ENCODE measurements around the gene TSPEAR. TPM values are rescaled to one million over a fixed set of nuclear protein-coding genes. Genes with fewer than 3 reads are reported as not detected.
"Not testable (repeated sequence)": the region's sequence is repeated elsewhere in the genome, so short reads cannot be mapped to it uniquely, and the experiment has no call there.

Gene TSPEAR
- total RNA-seq, 2 experiments from 2014 or later, result not detected

- H3K4me1 Mint-ChIP-seq, result peaks cover 21% of the 10 kb centered on the region
- CTCF ChIA-PET, result interaction anchor here (1.0 to 1.2 kb wide), 3 partner anchors 71 to 174 kb away, joined by 3 read pairs; no protein-coding TSS in a partner anchor
- peak; percentile 99 for ATAC-seq
- H3K27me3 Mint-ChIP-seq, result no peaks in the 10 kb centered on the region
- H3K9me3 Mint-ChIP-seq (ENCODE audit: low read depth), result peaks cover 24% of the 10 kb centered on the region
- peak overlapping the region; percentile 82 for H3K27ac Mint-ChIP-seq
- peak overlapping the region; percentile 34 for H3K4me3 Mint-ChIP-seq
- peak; percentile 82 for DNase-seq
- peaks cover 33% of the 10 kb centered on the region for H3K36me3 Mint-ChIP-seq
These were observed 92.5 kb downstream of the TSPEAR start for GRCh38 chr21:44618909-44619308.

- CTCF ChIA-PET, result interaction anchor here (0.6 to 1.2 kb wide), 4 partner anchors 71 to 211 kb away, joined by 3 read pairs; no protein-coding TSS in a partner anchor
- H3K9me3 Mint-ChIP-seq (ENCODE audit: low read depth), result peaks cover 20% of the 10 kb centered on the region
- H3K4me1 Mint-ChIP-seq, result peaks cover 21% of the 10 kb centered on the region
- H3K36me3 Mint-ChIP-seq, result peaks cover 30% of the 10 kb centered on the region
- DNase-seq (no peak), ATAC-seq (peak; percentile 3)
- peak overlapping the region; percentile 25 for H3K4me3 Mint-ChIP-seq
- H3K27ac Mint-ChIP-seq, result peak overlapping the region; percentile 82
- no peaks in the 10 kb centered on the region for H3K27me3 Mint-ChIP-seq
These were observed 92.9 kb downstream of the TSPEAR start for GRCh38 chr21:44618504-44618903.

- Mint-ChIP-seq H3K4me1 (peaks cover 21% of the 10 kb centered on the region), H3K4me3 (no peak overlapping the region), H3K9me3 (ENCODE audit: low read depth) (peaks cover 15% of the 10 kb centered on the region), H3K36me3 (peaks cover 28% of the 10 kb centered on the region), H3K27ac (no peak overlapping the region), H3K27me3 (no peaks in the 10 kb centered on the region)
- ATAC-seq, result no peak
- DNase-seq, result no peak
- CTCF ChIA-PET, result no interaction called here
These were observed 94.3 kb downstream of the TSPEAR start for GRCh38 chr21:44617071-44617501.

- peaks cover 21% of the 10 kb centered on the region for H3K4me1 Mint-ChIP-seq
- H3K4me3 Mint-ChIP-seq, result no peak overlapping the region
- no peak for ATAC-seq
- peaks cover 28% of the 10 kb centered on the region for H3K36me3 Mint-ChIP-seq
- H3K9me3 Mint-ChIP-seq (ENCODE audit: low read depth), result peaks cover 17% of the 10 kb centered on the region
- no peaks in the 10 kb centered on the region for H3K27me3 Mint-ChIP-seq
- H3K27ac Mint-ChIP-seq, result no peak overlapping the region
- no peak for DNase-seq
- CTCF ChIA-PET, result no interaction called here
These were observed 94.8 kb downstream of the TSPEAR start for GRCh38 chr21:44616591-44616926.

GRCh38 chr21:44615911-44616590, 95.3 kb downstream of the TSPEAR start:
- Mint-ChIP-seq H3K9me3 (ENCODE audit: low read depth) (peaks cover 21% of the 10 kb centered on the region), H3K27me3 (no peaks in the 10 kb centered on the region), H3K27ac (no peak overlapping the region), H3K36me3 (peaks cover 28% of the 10 kb centered on the region), H3K4me1 (peaks cover 21% of the 10 kb centered on the region), H3K4me3 (no peak overlapping the region)
- CTCF ChIA-PET, result no interaction called here
- no peak for ATAC-seq
- no peak for DNase-seq

- H3K27me3 Mint-ChIP-seq, result no peaks in the 10 kb centered on the region
- DNase-seq (no peak), ATAC-seq (no peak)
- peaks cover 21% of the 10 kb centered on the region for H3K4me1 Mint-ChIP-seq
- CTCF ChIA-PET, result no interaction called here
- peaks cover 16% of the 10 kb centered on the region for H3K9me3 Mint-ChIP-seq (ENCODE audit: low read depth)
- H3K36me3 Mint-ChIP-seq, result peaks cover 23% of the 10 kb centered on the region
- H3K27ac Mint-ChIP-seq, result no peak overlapping the region
- no peak overlapping the region for H3K4me3 Mint-ChIP-seq
These were observed 95.9 kb downstream of the TSPEAR start for GRCh38 chr21:44615466-44615865.

- no peak overlapping the region for H3K4me3 Mint-ChIP-seq
- H3K27ac Mint-ChIP-seq, result no peak overlapping the region
- peaks cover 13% of the 10 kb centered on the region for H3K9me3 Mint-ChIP-seq (ENCODE audit: low read depth)
- peaks cover 19% of the 10 kb centered on the region for H3K4me1 Mint-ChIP-seq
- ATAC-seq (no peak), DNase-seq (no peak)
- peaks cover 20% of the 10 kb centered on the region for H3K36me3 Mint-ChIP-seq
- CTCF ChIA-PET, result no interaction called here
- H3K27me3 Mint-ChIP-seq, result no peaks in the 10 kb centered on the region
These were observed 96.4 kb downstream of the TSPEAR start for GRCh38 chr21:44614961-44615391.

GRCh38 chr21:44614161-44614631, 97.2 kb downstream of the TSPEAR start:
- Mint-ChIP-seq H3K27me3 (peaks cover 2% of the 10 kb centered on the region), H3K36me3 (peaks cover 18% of the 10 kb centered on the region), H3K4me1 (peaks cover 12% of the 10 kb centered on the region), H3K27ac (no peak overlapping the region), H3K4me3 (no peak overlapping the region), H3K9me3 (ENCODE audit: low read depth) (peaks cover 14% of the 10 kb centered on the region)
- DNase-seq (no peak), ATAC-seq (no peak)
- CTCF ChIA-PET, result no interaction called here

- peaks cover 16% of the 10 kb centered on the region for H3K9me3 Mint-ChIP-seq (ENCODE audit: low read depth)
- H3K27me3 Mint-ChIP-seq, result peaks cover 4% of the 10 kb centered on the region
- no peak overlapping the region for H3K27ac Mint-ChIP-seq
- DNase-seq, result no peak
- peaks cover 12% of the 10 kb centered on the region for H3K36me3 Mint-ChIP-seq
- H3K4me3 Mint-ChIP-seq, result no peak overlapping the region
- H3K4me1 Mint-ChIP-seq, result peaks cover 6% of the 10 kb centered on the region
- ATAC-seq, result no peak
- CTCF ChIA-PET, result no interaction called here
These were observed 97.8 kb downstream of the TSPEAR start for GRCh38 chr21:44613386-44614155.

GRCh38 chr21:44612669-44613229, 98.6 kb downstream of the TSPEAR start:
- CTCF ChIA-PET, result no interaction called here
- Mint-ChIP-seq H3K9me3 (ENCODE audit: low read depth) (peaks cover 16% of the 10 kb centered on the region), H3K27me3 (peaks cover 6% of the 10 kb centered on the region), H3K4me3 (no peak overlapping the region), H3K36me3 (peaks cover 6% of the 10 kb centered on the region), H3K4me1 (no peaks in the 10 kb centered on the region), H3K27ac (no peak overlapping the region)
- no peak for ATAC-seq
- DNase-seq, result no peak

GRCh38 chr21:44612029-44612486, 99.3 kb downstream of the TSPEAR start, which contains the start of gene KRTAP10-8:
KRTAP10-8 (plus strand) TSS chr21:44612079; CDS start chr21:44612101, 22 bp downstream.
- H3K4me1 Mint-ChIP-seq, result no peaks in the 10 kb centered on the region
- CTCF ChIA-PET, result no interaction called here
- H3K27ac Mint-ChIP-seq, result no peak within 1 kb of the TSS
- ATAC-seq, result no peak
- H3K9me3 Mint-ChIP-seq (ENCODE audit: low read depth), result peaks cover 16% of the 10 kb centered on the region
- DNase-seq, result no peak
- H3K27me3 Mint-ChIP-seq, result peaks cover 6% of the 10 kb centered on the region
- no peak within 1 kb of the TSS for H3K4me3 Mint-ChIP-seq
- peaks cover 6% of the 10 kb centered on the region for H3K36me3 Mint-ChIP-seq

- Mint-ChIP-seq H3K9me3 (ENCODE audit: low read depth) (peaks cover 16% of the 10 kb centered on the region), H3K4me3 (no peak overlapping the region), H3K36me3 (peaks cover 6% of the 10 kb centered on the region), H3K4me1 (no peaks in the 10 kb centered on the region), H3K27ac (no peak overlapping the region), H3K27me3 (peaks cover 7% of the 10 kb centered on the region)
- DNase-seq (no peak), ATAC-seq (no peak)
- CTCF ChIA-PET, result interaction anchor here (0.6 kb wide), 1 partner anchor 688 kb away, joined by 3 read pairs; no protein-coding TSS in a partner anchor
These were observed 99.8 kb downstream of the TSPEAR start for GRCh38 chr21:44611551-44611950.

GRCh38 chr21:44610157-44610843, 101.1 kb downstream of the TSPEAR start:
- ATAC-seq, DNase-seq, H3K4me3 Mint-ChIP-seq, CTCF ChIA-PET, H3K27ac Mint-ChIP-seq, H3K4me1 Mint-ChIP-seq, H3K36me3 Mint-ChIP-seq: not testable (repeated sequence)
- Mint-ChIP-seq H3K9me3 (ENCODE audit: low read depth) (peaks cover 16% of the 10 kb centered on the region), H3K27me3 (peaks cover 14% of the 10 kb centered on the region)

Data from activated CD8-positive, alpha-beta memory T cell treated with anti-CD3 and anti-CD28 coated beads, Interleukin-2, amount 10 ng/mL, durations not matched to agents 7 days and 5 days (primary cell).